H9 (cell line): ENCODE measurements around the gene B3GALT5. TPM values are rescaled to one million over a fixed set of nuclear protein-coding genes. Genes with fewer than 3 reads are reported as not detected.
A peak's percentile ranks its signal among the peaks of the same experiment; 100 is the strongest.

Source experiments
- DNase-seq: peaks from one replicate; pipeline ENCODE4 v3.0.0-alpha.2; 2017
- H2AFZ ChIP-seq: one replicate; pipeline ENCODE4 v1.6.1; 2013; ENCODE audit warnings: mild to moderate bottlenecking, low read length, control low read depth, moderate library complexity
- H2AK5ac ChIP-seq: 2 replicates; pipeline ENCODE4 v1.6.1; 2013; ENCODE audit warnings: low read length, control low read depth, mixed read lengths; ENCODE audit not compliant: insufficient read length
- H2BK120ac ChIP-seq: one replicate; pipeline ENCODE4 v1.6.1; 2013; ENCODE audit warnings: low read depth, mild to moderate bottlenecking, low read length, control low read depth, inconsistent platforms; ENCODE audit not compliant: poor library complexity, severe bottlenecking
- H2BK12ac ChIP-seq: 2 replicates; pipeline ENCODE4 v1.6.1; 2013; ENCODE audit warnings: low read length, control low read depth, mixed read lengths, low read depth; ENCODE audit not compliant: insufficient read length
- H2BK15ac ChIP-seq: 2 replicates; pipeline ENCODE4 v1.6.1; 2013; ENCODE audit warnings: low read depth, low read length, control low read depth
- H2BK20ac ChIP-seq: one replicate; pipeline ENCODE4 v1.6.1; 2013; ENCODE audit warnings: low read depth, mild to moderate bottlenecking, low read length, control low read depth, inconsistent platforms; ENCODE audit not compliant: poor library complexity, severe bottlenecking
- H2BK5ac ChIP-seq: 2 replicates; pipeline ENCODE4 v1.6.1; 2013; ENCODE audit warnings: low read length, control low read depth, mixed read lengths; ENCODE audit not compliant: insufficient read length
- H3K14ac ChIP-seq: 2 replicates; pipeline ENCODE4 v1.6.1; 2013; ENCODE audit warnings: low read length, control low read depth; ENCODE audit not compliant: insufficient read depth
- H3K18ac ChIP-seq: 2 replicates; pipeline ENCODE4 v1.6.1; 2013; ENCODE audit warnings: low read depth, mild to moderate bottlenecking, mixed read lengths, low read length, control low read depth; ENCODE audit not compliant: insufficient read length
- H3K23ac ChIP-seq: 2 replicates; pipeline ENCODE4 v1.6.1; 2013; ENCODE audit warnings: low read length, control low read depth, mixed read lengths, low read depth; ENCODE audit not compliant: insufficient read length
- H3K23me2 ChIP-seq: 2 replicates; pipeline ENCODE4 v1.6.1; 2013; ENCODE audit warnings: low read depth, mild to moderate bottlenecking, mixed read lengths, low read length, control low read depth; ENCODE audit not compliant: insufficient read length, poor library complexity, severe bottlenecking
- H3K27ac ChIP-seq: 2 replicates; pipeline ENCODE4 v1.5.1; 2013; ENCODE audit warnings: low read length, control low read depth, mixed read lengths, low read depth; ENCODE audit not compliant: insufficient read length
- H3K27me3 ChIP-seq: 2 replicates; pipeline ENCODE4 v1.6.1; 2013; ENCODE audit warnings: low read length, control low read depth, inconsistent platforms; ENCODE audit not compliant: insufficient read depth
- H3K4ac ChIP-seq: 2 replicates; pipeline ENCODE4 v1.6.1; 2013; ENCODE audit warnings: low read depth, mild to moderate bottlenecking, control low read depth, inconsistent platforms, low read length, moderate library complexity
- H3K4me1 ChIP-seq: 2 replicates; pipeline ENCODE4 v1.6.1; 2013; ENCODE audit warnings: low read length, control low read depth, inconsistent platforms; ENCODE audit not compliant: insufficient read depth
- H3K4me2 ChIP-seq: 2 replicates; pipeline ENCODE4 v1.6.1; 2013; ENCODE audit warnings: low read length, control low read depth, mixed read lengths; ENCODE audit not compliant: insufficient read length, insufficient read depth
- H3K56ac ChIP-seq: 2 replicates; pipeline ENCODE4 v1.6.1; 2013; ENCODE audit warnings: low read depth, mild to moderate bottlenecking, mixed read lengths, low read length, control low read depth; ENCODE audit not compliant: insufficient read length
- H3K79me1 ChIP-seq: 2 replicates; pipeline ENCODE4 v1.6.1; 2013; ENCODE audit warnings: low read depth, mild to moderate bottlenecking, moderate library complexity, low read length, control low read depth, inconsistent platforms; ENCODE audit not compliant: insufficient read depth, poor library complexity, severe bottlenecking
- H3K79me2 ChIP-seq: 2 replicates; pipeline ENCODE4 v1.6.1; 2013; ENCODE audit warnings: low read length, control low read depth, inconsistent platforms; ENCODE audit not compliant: insufficient read depth
- H3K9ac ChIP-seq: 2 replicates; pipeline ENCODE4 v1.6.1; 2013; ENCODE audit warnings: low read length, control low read depth, mixed read lengths; ENCODE audit not compliant: insufficient read length; ENCODE audit errors: extremely low read depth
- H3K9me3 ChIP-seq: one replicate; pipeline ENCODE4 v1.6.1; 2013; ENCODE audit warnings: low read depth, low read length, inconsistent platforms; ENCODE audit not compliant: control insufficient read depth
- H3T11ph ChIP-seq: one replicate; pipeline ENCODE4 v1.6.1; 2013; ENCODE audit warnings: mild to moderate bottlenecking, low read length, control low read depth, inconsistent platforms
- H4K20me1 ChIP-seq: one replicate; pipeline ENCODE4 v1.6.1; 2013; ENCODE audit not compliant: control insufficient read depth, insufficient read length, insufficient read depth
- H4K5ac ChIP-seq: 2 replicates; pipeline ENCODE4 v1.6.1; 2013; ENCODE audit warnings: low read depth, mild to moderate bottlenecking, mixed read lengths, low read length, control low read depth; ENCODE audit not compliant: insufficient read length
- H4K8ac ChIP-seq: replicated peaks from 2 replicates; pipeline ENCODE4 v1.6.1; 2013; ENCODE audit warnings: low read length, control low read depth, mixed read lengths, low read depth; ENCODE audit not compliant: insufficient read length
- H4K91ac ChIP-seq: 2 replicates; pipeline ENCODE4 v1.6.1; 2013; ENCODE audit warnings: low read depth, mild to moderate bottlenecking, moderate library complexity, mixed read lengths, low read length, control low read depth; ENCODE audit not compliant: insufficient read length
- H3K27ac Mint-ChIP-seq, 3 experiments: 2 replicates in 2 of 3; 3 replicates in 1 of 3; pipeline ENCODE4 v1.8.0; 2020 to 2021; ENCODE audit warnings: mixed read lengths in 3 of 3, mild to moderate bottlenecking in 1 of 3, moderate library complexity in 1 of 3
- H3K27me3 Mint-ChIP-seq: 2 replicates; pipeline ENCODE4 v1.8.0; 2021; ENCODE audit warnings: low read depth, mild to moderate bottlenecking, moderate library complexity, mixed read lengths
- H3K36me3 Mint-ChIP-seq, 3 experiments: 2 replicates in 2 of 3; 3 replicates in 1 of 3; pipeline ENCODE4 v1.8.0; 2020 to 2021; ENCODE audit warnings: low read depth in 3 of 3, mixed read lengths in 3 of 3; ENCODE audit not compliant: insufficient read depth in 1 of 3
- H3K4me1 Mint-ChIP-seq, 2 experiments: 2 replicates each; pipeline ENCODE4 v1.8.0; 2020; ENCODE audit warnings: mixed read lengths in 2 of 2
- H3K4me3 Mint-ChIP-seq, 2 experiments: 2 replicates in 1 of 2; 3 replicates in 1 of 2; pipeline ENCODE4 v1.8.0; 2020 to 2021; ENCODE audit warnings: mild to moderate bottlenecking in 2 of 2, mixed read lengths in 2 of 2, moderate library complexity in 1 of 2
- H3K9me3 Mint-ChIP-seq, 2 experiments: 2 replicates in 1 of 2; 3 replicates in 1 of 2; pipeline ENCODE4 v1.8.0; 2020; ENCODE audit warnings: mild to moderate bottlenecking in 2 of 2, mixed read lengths in 2 of 2, moderate library complexity in 1 of 2
- CTCF ChIP-seq: fragments of 200-600 bp; sonication (generic); conservative IDR thresholded peaks from 3 replicates; pipeline ENCODE4 v1.8.0; 2021; ENCODE audit warnings: antibody characterized with exemption, mild to moderate bottlenecking
- WGBS: extraction: QIAGEN DNeasy Blood & Tissue Kit; methylation state at CpG from one replicate; pipeline ENCODE4 v1.1.7; 2013; ENCODE audit warnings: missing lambda C conversion rate, low lambda C conversion rate, mixed read lengths; ENCODE audit not compliant: insufficient read length; ENCODE audit errors: extremely low coverage; 5-methylcytosine and 5-hydroxymethylcytosine counted together
- total RNA-seq: library from RNA; stranded (reverse); gene quantifications from 2 replicates; pipeline ENCODE4 v1.2.1, GENCODE V29; 2021

The B3GALT5 gene
- total RNA-seq, 1 experiment from 2014 or later, result 24.7 TPM

GRCh38 chr21:39613041-39613934 is 548 bp downstream of the B3GALT5 start:
- Histone ChIP-seq H3K9me3 (no peaks in the 10 kb centered on the region), H3K23ac (no peak overlapping the region), H2BK120ac (no peak overlapping the region), H3K4me2 (peak overlapping the region; percentile 96), H4K91ac (no peak overlapping the region), H3K56ac (no peak overlapping the region), H3T11ph (no peak overlapping the region), H3K4me1 (peaks cover 7% of the 10 kb centered on the region; the same call in 1 of the 2 replicates), H3K27ac (no peak overlapping the region), H3K79me1 (no peaks in the 10 kb centered on the region), H3K79me2 (peaks cover 19% of the 10 kb centered on the region), H3K4ac (no peak overlapping the region), H3K14ac (no peak overlapping the region), H2AK5ac (no peak overlapping the region), H2BK15ac (no peak overlapping the region), H2BK12ac (no peak overlapping the region), H3K9ac (peak overlapping the region; percentile 68), H4K20me1 (no peaks in the 10 kb centered on the region), H2BK20ac (no peak overlapping the region), H4K8ac (no peak overlapping the region), H2BK5ac (no peak overlapping the region), H2AFZ (no peak overlapping the region), H3K27me3 (no peaks in the 10 kb centered on the region), H4K5ac (no peak overlapping the region), H3K23me2 (peaks cover 19% of the 10 kb centered on the region), H3K18ac (no peak overlapping the region)
- H3K4me1 Mint-ChIP-seq, result peaks cover 48 to 56% of the 10 kb centered on the region in 2 experiments
- WGBS, result no CpG with 5 or more reads among the region's 47 CpGs
- peak overlapping the region; percentile 97 to 98 for H3K4me3 Mint-ChIP-seq
- peak overlapping the region; percentile 41 to 82 (median 76); a peak in 6 of 7 replicates for H3K27ac Mint-ChIP-seq
- DNase-seq, result no peak
- H3K36me3 Mint-ChIP-seq, result peaks cover 34 to 58% (median 46%) of the 10 kb centered on the region in 3 experiments
- H3K27me3 Mint-ChIP-seq, result no peaks in the 10 kb centered on the region
- no peak for TF ChIP-seq CTCF
- H3K9me3 Mint-ChIP-seq, result peaks cover 0 to 15% of the 10 kb centered on the region in 2 experiments; a peak in 3 of 5 replicates
